H1 (cell line): ENCODE measurements around the gene BUD13. TPM values are rescaled to one million over a fixed set of nuclear protein-coding genes. Genes with fewer than 3 reads are reported as not detected.

ENCODE experiments used
- CTCF ChIA-PET: fragments of 300-600 bp; sonication (Branson Sonifier 250); formaldehyde crosslinking; loops from one replicate; lab custom pipeline; 2021; ENCODE audit not compliant: partially characterized antibody; lab: Charles Lee
- POLR2A ChIA-PET: fragments of 300-600 bp; sonication (Branson Sonifier 250); formaldehyde crosslinking; loops from one replicate; lab custom pipeline; 2021; ENCODE audit warnings: inconsistent platforms; ENCODE audit not compliant: partially characterized antibody; lab: Charles Lee
- DNase-seq, 2 experiments: peaks; one replicate each; pipeline versions ENCODE4 v3.0.0 to v3.0.0-alpha.2; 2010 to 2022; ENCODE audit warnings: low spot score in 2 of 2, low read depth in 1 of 2, mixed read lengths in 1 of 2
- FAIRE-seq: peaks from 2 replicates; lab custom pipeline; 2011; peaks lifted over from hg19 to GRCh38; lab: Jason Lieb, UNC
- H2AFZ ChIP-seq: 2 replicates; pipeline ENCODE4 v1.8.1; 2012; ENCODE audit warnings: low read length, inconsistent platforms
- H2AK5ac ChIP-seq: 2 replicates; pipeline ENCODE4 v1.6.1; 2013; ENCODE audit warnings: low read depth, low read length
- H2BK120ac ChIP-seq: replicated peaks from 2 replicates; pipeline ENCODE3; 2013; ENCODE audit warnings: low read depth, low read length, inconsistent platforms
- H2BK12ac ChIP-seq: 2 replicates; pipeline ENCODE4 v1.6.1; 2013; ENCODE audit warnings: low read depth, low read length
- H2BK15ac ChIP-seq: 2 replicates; pipeline ENCODE4 v1.6.1; 2013; ENCODE audit warnings: low read length
- H2BK20ac ChIP-seq: 2 replicates; pipeline ENCODE4 v1.6.1; 2013; ENCODE audit warnings: low read length
- H2BK5ac ChIP-seq: 2 replicates; pipeline ENCODE4 v1.6.1; 2013; ENCODE audit warnings: low read depth, low read length
- H3K14ac ChIP-seq: 2 replicates; pipeline ENCODE4 v1.6.1; 2013; ENCODE audit warnings: inconsistent platforms; ENCODE audit not compliant: insufficient read length
- H3K18ac ChIP-seq: 2 replicates; pipeline ENCODE4 v1.6.1; 2013; ENCODE audit warnings: low read length; ENCODE audit errors: extremely low read depth
- H3K23ac ChIP-seq: 2 replicates; pipeline ENCODE4 v1.6.1; 2013; ENCODE audit warnings: inconsistent platforms; ENCODE audit not compliant: insufficient read length
- H3K23me2 ChIP-seq: 2 replicates; pipeline ENCODE4 v1.6.1; 2013; ENCODE audit warnings: low read depth, low read length
- H3K27ac ChIP-seq: 2 replicates; pipeline ENCODE4 v1.6.1; 2011; ENCODE audit warnings: low read depth, low read length, inconsistent platforms
- H3K27me3 ChIP-seq, 4 experiments: replicated peaks in 1 of 4; 1 replicate in 1 of 4; 2 replicates in 3 of 4; pipeline versions ENCODE4 v1.6.1 to v1.8.1; 2011 to 2013; ENCODE audit warnings: low read length in 3 of 4, mild to moderate bottlenecking in 3 of 4, inconsistent platforms in 2 of 4, mixed read lengths in 2 of 4, moderate library complexity in 1 of 4; ENCODE audit not compliant: control insufficient read depth in 3 of 4, insufficient read depth in 3 of 4; ENCODE audit errors: extremely low read depth in 1 of 4
- H3K36me3 ChIP-seq, 4 experiments: 2 replicates each; pipeline versions ENCODE4 v1.6.1 to v1.8.1; 2011 to 2013; ENCODE audit warnings: mild to moderate bottlenecking in 4 of 4, low read length in 3 of 4, moderate library complexity in 2 of 4, control low read depth in 1 of 4, inconsistent platforms in 1 of 4; ENCODE audit not compliant: insufficient read depth in 4 of 4, control insufficient read depth in 2 of 4
- H3K4ac ChIP-seq: replicated peaks from 2 replicates; pipeline ENCODE3; 2013; ENCODE audit warnings: low read length, low read depth, mixed read lengths, inconsistent platforms; ENCODE audit not compliant: insufficient read length
- H3K4me1 ChIP-seq, 4 experiments: replicated peaks in 1 of 4; 1 replicate in 1 of 4; 2 replicates in 3 of 4; pipeline versions ENCODE4 v1.6.1 to v1.8.1; 2011 to 2013; ENCODE audit warnings: low read length in 3 of 4, inconsistent platforms in 2 of 4, mixed read lengths in 1 of 4; ENCODE audit not compliant: insufficient read depth in 4 of 4, control insufficient read depth in 3 of 4
- H3K4me2 ChIP-seq, 2 experiments: 2 replicates each; pipeline versions ENCODE4 v1.6.1 to v1.8.1; 2011 to 2013; ENCODE audit warnings: low read depth in 2 of 2, low read length in 2 of 2, control low read depth in 1 of 2, inconsistent platforms in 1 of 2, mild to moderate bottlenecking in 1 of 2; ENCODE audit not compliant: insufficient read depth in 1 of 2
- H3K4me3 ChIP-seq, 4 experiments: fragments of 200-600, 300-600 bp in 1 of 4; sonication (generic), shearing (Covaris generic), sonication (Bioruptor Twin) in 1 of 4; 2 replicates each; pipeline versions ENCODE4 v1.5.1 to v1.8.1; 2011 to 2016; ENCODE audit warnings: low read length in 4 of 4, low read depth in 3 of 4, control low read depth in 2 of 4, inconsistent platforms in 2 of 4, mild to moderate bottlenecking in 2 of 4, mixed read lengths in 1 of 4, moderate library complexity in 1 of 4; ENCODE audit not compliant: insufficient read depth in 2 of 4; ENCODE audit errors: extremely low read depth in 1 of 4
- H3K56ac ChIP-seq: replicated peaks from 2 replicates; pipeline ENCODE3; 2013; ENCODE audit warnings: low read depth, mild to moderate bottlenecking, mixed read lengths, low read length, inconsistent platforms; ENCODE audit not compliant: insufficient read length
- H3K79me1 ChIP-seq: 2 replicates; pipeline ENCODE4 v1.6.1; 2013; ENCODE audit warnings: low read depth, low read length, control low read depth
- H3K79me2 ChIP-seq, 2 experiments: 2 replicates each; pipeline versions ENCODE4 v1.6.1 to v1.8.1; 2012 to 2013; ENCODE audit warnings: low read length in 2 of 2, mild to moderate bottlenecking in 2 of 2, inconsistent platforms in 1 of 2; ENCODE audit not compliant: insufficient read depth in 2 of 2, control insufficient read depth in 1 of 2
- H3K9ac ChIP-seq, 4 experiments: replicated peaks in 1 of 4; 1 replicate in 1 of 4; 2 replicates in 3 of 4; pipeline versions ENCODE4 v1.6.1 to v1.8.1; 2011 to 2013; ENCODE audit warnings: low read depth in 3 of 4, low read length in 3 of 4, control low read depth in 2 of 4, mild to moderate bottlenecking in 2 of 4, moderate library complexity in 2 of 4, inconsistent platforms in 1 of 4; ENCODE audit errors: extremely low read depth in 1 of 4
- H3K9me3 ChIP-seq, 2 experiments: 2 replicates each; pipeline versions ENCODE4 v1.6.1 to v1.8.1; 2012 to 2013; ENCODE audit warnings: mild to moderate bottlenecking in 2 of 2, moderate library complexity in 2 of 2, control low read depth in 1 of 2, inconsistent platforms in 1 of 2, low read depth in 1 of 2, low read length in 1 of 2, mixed read lengths in 1 of 2; ENCODE audit not compliant: insufficient read depth in 2 of 2
- H4K20me1 ChIP-seq, 2 experiments: replicated peaks in 1 of 2; 2 replicates each; pipeline versions ENCODE3 to v1.8.1; 2011 to 2013; ENCODE audit warnings: inconsistent platforms in 2 of 2, low read length in 2 of 2, mild to moderate bottlenecking in 1 of 2; ENCODE audit not compliant: insufficient read depth in 2 of 2, control insufficient read depth in 1 of 2
- H4K5ac ChIP-seq: 2 replicates; pipeline ENCODE4 v1.6.1; 2013; ENCODE audit warnings: low read length, low read depth, mixed read lengths, inconsistent platforms; ENCODE audit not compliant: insufficient read length
- H4K8ac ChIP-seq: 2 replicates; pipeline ENCODE4 v1.8.0; 2013; ENCODE audit warnings: mild to moderate bottlenecking, moderate library complexity, low read length, inconsistent platforms; ENCODE audit not compliant: insufficient read depth; ENCODE audit errors: extremely low read depth
- H4K91ac ChIP-seq: replicated peaks from 2 replicates; pipeline ENCODE3; 2013; ENCODE audit warnings: low read length, mixed read lengths, inconsistent platforms; ENCODE audit not compliant: insufficient read length
- BCL11A ChIP-seq, 2 experiments: IDR thresholded peaks; one replicate each; pipeline ENCODE4 v1.6.1; 2011; ENCODE audit warnings: low read depth in 2 of 2, low read length in 2 of 2, mild to moderate bottlenecking in 2 of 2
- CBX5 ChIP-seq: fragments of 300-800, 300-1000 bp; sonication (generic); IDR thresholded peaks from 2 replicates; pipeline ENCODE4 v1.7.1; 2016; ENCODE audit warnings: antibody characterized with exemption, low read length, low read depth
- EGR1 ChIP-seq: IDR thresholded peaks from 2 replicates; pipeline ENCODE4 v1.6.1; 2011; ENCODE audit warnings: low read depth, low read length, borderline replicate concordance
- EP300 ChIP-seq, 2 experiments: IDR thresholded peaks; 1 replicate in 1 of 2; 2 replicates in 1 of 2; pipeline ENCODE4 v1.6.1; 2011 to 2012; ENCODE audit warnings: low read depth in 2 of 2, low read length in 2 of 2, mild to moderate bottlenecking in 2 of 2, borderline replicate concordance in 1 of 2, inconsistent platforms in 1 of 2, moderate library complexity in 1 of 2
- GABPA ChIP-seq: IDR thresholded peaks from 2 replicates; pipeline ENCODE4 v1.6.1; 2011; ENCODE audit warnings: mild to moderate bottlenecking, low read length, moderate library complexity, borderline replicate concordance; ENCODE audit not compliant: insufficient read depth
- RNF2 ChIP-seq: fragments of 200-900, 300-1000 bp; sonication (generic); IDR thresholded peaks from 2 replicates; pipeline ENCODE4 v1.7.1; 2016; ENCODE audit warnings: borderline replicate concordance, low read depth, mild to moderate bottlenecking, antibody characterized with exemption, low read length; ENCODE audit not compliant: poor library complexity, severe bottlenecking; ENCODE audit errors: missing control alignments
- SP4 ChIP-seq: IDR thresholded peaks from 2 replicates; pipeline ENCODE4 v1.6.1; 2012; ENCODE audit warnings: low read length, inconsistent platforms
- YY1 ChIP-seq: IDR thresholded peaks from 2 replicates; pipeline ENCODE4 v1.6.1; 2011; ENCODE audit warnings: low read depth, mild to moderate bottlenecking, low read length
- WGBS, 2 experiments: shearing (Covaris generic) in 1 of 2; methylation state at CpG; one replicate each; pipeline versions ENCODE4 v1.1.6 to v1.1.7; 2013 to 2015; ENCODE audit warnings: low lambda C conversion rate in 2 of 2, mixed read lengths in 2 of 2, inconsistent platforms in 1 of 2, low coverage in 1 of 2, missing lambda C conversion rate in 1 of 2; ENCODE audit not compliant: insufficient replicate concordance in 2 of 2, insufficient coverage in 1 of 2, insufficient read length in 1 of 2; ENCODE audit errors: extremely low coverage in 1 of 2, missing lambda C conversion rate in 1 of 2; 5-methylcytosine and 5-hydroxymethylcytosine counted together
- polyA plus RNA-seq, 7 experiments: library from polyadenylated mRNA; depleted of rRNA in 3 of 7; stranded (reverse) in 5 of 7; unstranded in 2 of 7; fragments of >200 nt in 5 of 7; fragments of 200-250 nt in 2 of 7; gene quantifications; 1 replicate in 5 of 7; 2 replicates in 1 of 7; 4 replicates in 1 of 7; pipeline versions ENCODE4 v1.2.1 to v1.2.3, GENCODE V29; 2011 to 2013; ENCODE audit warnings: missing spikeins in 2 of 7, mixed read lengths in 2 of 7
- total RNA-seq: library from RNA; stranded (reverse); fragmentation: NEBNext Ultra II Directional; extraction: Animal tissue kit (Norgen Biotek cat#: 25700); gene quantifications from 2 replicates; pipeline ENCODE4 v1.2.1, GENCODE V29; 2021
- TF ChIP-seq, protein P1 (sequence below): IDR thresholded peaks from 2 replicates; pipeline ENCODE4 v1.6.1; 2012; ENCODE audit warnings: inconsistent platforms
- TF ChIP-seq, protein P2 (sequence below), 3 experiments: IDR thresholded peaks; 1 replicate in 2 of 3; 2 replicates in 1 of 3; pipeline versions ENCODE4 v1.5.1 to v1.6.1; 2011; ENCODE audit warnings: low read length in 3 of 3, mild to moderate bottlenecking in 3 of 3, inconsistent platforms in 2 of 3, low read depth in 1 of 3, moderate library complexity in 1 of 3; ENCODE audit not compliant: insufficient read depth in 1 of 3; ENCODE audit errors: control extremely low read depth in 1 of 3

BUD13 gene
- total and polyA plus RNA-seq, 2 of the 8 experiments (the other 6 are each of a cell fraction or from before 2014, with no cell fraction given), result 24.8 to 27.2 TPM

DNA sequence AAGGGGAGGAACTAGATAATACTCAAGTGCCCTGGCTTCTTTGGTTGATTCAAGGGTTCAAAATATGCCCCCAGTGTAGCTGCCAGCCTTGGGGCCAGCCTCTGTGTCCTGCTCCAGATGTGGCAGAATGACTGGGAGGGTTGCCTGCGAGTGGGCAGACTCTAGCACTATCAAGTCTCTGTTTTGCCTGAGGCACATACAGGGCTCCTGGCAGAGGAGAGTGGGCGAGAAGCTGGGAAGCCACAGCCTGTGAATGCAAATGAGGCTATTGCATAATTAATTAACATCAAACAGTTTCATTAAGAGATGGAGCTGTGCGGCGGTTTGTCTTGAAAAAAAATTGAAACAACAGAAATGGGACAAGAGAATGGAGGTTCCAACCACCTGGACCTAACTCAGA, 50.8 kb downstream of the BUD13 start:
- no peak overlapping the region for H2BK20ac ChIP-seq
- H3K14ac ChIP-seq, result no peak overlapping the region
- H2AFZ ChIP-seq, result no peak overlapping the region
- H2AK5ac ChIP-seq, result no peak overlapping the region
- H2BK120ac ChIP-seq, result no peak overlapping the region
- no peak overlapping the region for H3K18ac ChIP-seq
- no peak overlapping the region for H2BK5ac ChIP-seq
- H3K79me1 ChIP-seq, result no peaks in the 10 kb centered on the region; the same call in 1 of the 2 replicates
- no peaks in the 10 kb centered on the region for H3K36me3 ChIP-seq
- ChIA-PET CTCF (interaction anchor here (0.5 to 19.2 kb wide), 8 partner anchors 9 to 666 kb away, joined by 3 to 334 read pairs (median 5); no protein-coding TSS in a partner anchor), POLR2A (no interaction called here)
- TF ChIP-seq YY1, result no peak
- no peak for TF ChIP-seq RNF2
- TF ChIP-seq, protein P1, sequence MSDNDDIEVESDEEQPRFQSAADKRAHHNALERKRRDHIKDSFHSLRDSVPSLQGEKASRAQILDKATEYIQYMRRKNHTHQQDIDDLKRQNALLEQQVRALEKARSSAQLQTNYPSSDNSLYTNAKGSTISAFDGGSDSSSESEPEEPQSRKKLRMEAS, result no peak
- TF ChIP-seq BCL11A (IDR thresholded peaks at IDR 0.05; ENCODE audit: low read depth in 2 of 2, low read length in 2 of 2), result no peak
- no peak for TF ChIP-seq CBX5
- no peak for TF ChIP-seq EGR1
- TF ChIP-seq GABPA, result no peak
- TF ChIP-seq, protein P2, sequence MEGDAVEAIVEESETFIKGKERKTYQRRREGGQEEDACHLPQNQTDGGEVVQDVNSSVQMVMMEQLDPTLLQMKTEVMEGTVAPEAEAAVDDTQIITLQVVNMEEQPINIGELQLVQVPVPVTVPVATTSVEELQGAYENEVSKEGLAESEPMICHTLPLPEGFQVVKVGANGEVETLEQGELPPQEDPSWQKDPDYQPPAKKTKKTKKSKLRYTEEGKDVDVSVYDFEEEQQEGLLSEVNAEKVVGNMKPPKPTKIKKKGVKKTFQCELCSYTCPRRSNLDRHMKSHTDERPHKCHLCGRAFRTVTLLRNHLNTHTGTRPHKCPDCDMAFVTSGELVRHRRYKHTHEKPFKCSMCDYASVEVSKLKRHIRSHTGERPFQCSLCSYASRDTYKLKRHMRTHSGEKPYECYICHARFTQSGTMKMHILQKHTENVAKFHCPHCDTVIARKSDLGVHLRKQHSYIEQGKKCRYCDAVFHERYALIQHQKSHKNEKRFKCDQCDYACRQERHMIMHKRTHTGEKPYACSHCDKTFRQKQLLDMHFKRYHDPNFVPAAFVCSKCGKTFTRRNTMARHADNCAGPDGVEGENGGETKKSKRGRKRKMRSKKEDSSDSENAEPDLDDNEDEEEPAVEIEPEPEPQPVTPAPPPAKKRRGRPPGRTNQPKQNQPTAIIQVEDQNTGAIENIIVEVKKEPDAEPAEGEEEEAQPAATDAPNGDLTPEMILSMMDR (IDR thresholded peaks at IDR 0.05; ENCODE audit: control extremely low read depth in 1 of 3, insufficient read depth in 1 of 3, low read depth in 1 of 3, low read length in 3 of 3), result no peak
- no peak for TF ChIP-seq EP300 (IDR thresholded peaks at IDR 0.05; ENCODE audit: borderline replicate concordance in 1 of 2, low read depth in 2 of 2, low read length in 2 of 2)
- no peak for TF ChIP-seq SP4
- no peaks in the 10 kb centered on the region for H3K79me2 ChIP-seq
- H3K4me3 ChIP-seq, result no peak overlapping the region
- no peak overlapping the region for H2BK12ac ChIP-seq
- 87% methylated on average over 4 of the region's 4 CpGs; no CpG with 5 or more reads in 1 of the 2 experiments for WGBS, 2 experiments
- H2BK15ac ChIP-seq, result no peak overlapping the region
- no peaks in the 10 kb centered on the region for H3K9me3 ChIP-seq
- FAIRE-seq (no peak), DNase-seq (no peak)
- no peak overlapping the region for H3K23ac ChIP-seq
- no peak overlapping the region for H3K4me2 ChIP-seq
- H3K27me3 ChIP-seq, result no peaks in the 10 kb centered on the region
- H4K8ac ChIP-seq, result no peak overlapping the region
- no peak overlapping the region for H4K91ac ChIP-seq
- H3K27ac ChIP-seq, result no peak overlapping the region
- no peaks in the 10 kb centered on the region for H4K20me1 ChIP-seq
- H4K5ac ChIP-seq, result no peak overlapping the region
- H3K23me2 ChIP-seq, result no peaks in the 10 kb centered on the region; the same call in 1 of the 2 replicates
- H3K56ac ChIP-seq, result no peak overlapping the region
- H3K9ac ChIP-seq, result no peak overlapping the region
- no peak overlapping the region for H3K4ac ChIP-seq
- peaks cover 0 to 7% (median 3%) of the 10 kb centered on the region in 4 experiments; a peak in 5 of 7 replicates for H3K4me1 ChIP-seq
